ENCODE results near the gene OBP2A. TPM values are rescaled to one million over a fixed set of nuclear protein-coding genes. Genes with fewer than 3 reads are reported as not detected.

OBP2A gene
- polyA plus RNA-seq, 3 donors, result not detected

DNA sequence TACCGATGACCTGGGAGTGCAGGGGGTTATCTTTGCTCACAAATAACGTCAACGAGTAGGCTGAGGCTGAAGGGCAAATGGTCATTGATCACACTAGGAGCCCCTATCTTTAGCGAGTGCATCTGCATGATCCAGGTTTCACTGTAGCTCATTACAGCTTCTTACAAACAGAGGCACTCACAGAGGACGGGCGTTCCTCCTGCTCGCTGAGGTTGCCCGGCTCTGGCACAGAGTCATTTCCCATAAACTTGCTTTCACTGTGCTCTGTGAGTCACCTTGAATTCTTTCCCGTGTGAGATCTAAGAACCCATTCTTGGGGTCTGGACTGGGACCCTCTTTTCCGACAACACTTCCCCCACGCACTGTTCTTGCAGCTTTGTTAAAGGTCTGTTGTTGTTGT is 13.7 kb downstream of the OBP2A start:
- H3K9me3 Mint-ChIP-seq, result peaks cover 0 to 9% (median 2%) of the 10 kb centered on the region in 7 donors
- Histone ChIP-seq H3K9me3 (replicated peaks in 1 of 2; ENCODE audit: control insufficient read depth in 1 of 2, insufficient read depth in 1 of 2, low read length in 2 of 2) (no peaks in the 10 kb centered on the region), H3K27me3 (ENCODE audit: control insufficient read depth in 2 of 2, insufficient read depth in 2 of 2, low read length in 2 of 2) (no peaks in the 10 kb centered on the region), H3K4me1 (ENCODE audit: control insufficient read depth in 1 of 2, insufficient read depth in 2 of 2, low read length in 2 of 2) (no peaks in the 10 kb centered on the region), H4K20me1 (ENCODE audit: insufficient read depth, low read length) (no peaks in the 10 kb centered on the region), H3K27ac (ENCODE audit: low read depth in 1 of 2, low read length in 2 of 2) (no peak overlapping the region), H3K9ac (ENCODE audit: insufficient read depth, low read length, poor library complexity, severe bottlenecking) (no peak overlapping the region), H2AFZ (ENCODE audit: insufficient read depth, low read depth, low read length, poor library complexity, severe bottlenecking) (no peak overlapping the region), H3K4me2 (replicated peaks; ENCODE audit: extremely low read depth, low read length, poor library complexity, severe bottlenecking) (no peak overlapping the region), H3K79me2 (ENCODE audit: insufficient read depth, low read length) (no peaks in the 10 kb centered on the region), H3K4me3 (replicated peaks in 1 of 3; ENCODE audit: low read depth in 2 of 3, low read length in 3 of 3) (no peak overlapping the region), H3K36me3 (replicated peaks in 1 of 2; ENCODE audit: control insufficient read depth in 1 of 2, insufficient read depth in 2 of 2, low read length in 2 of 2) (no peaks in the 10 kb centered on the region)
- no peaks in the 10 kb centered on the region for H3K36me3 Mint-ChIP-seq
- H3K4me1 Mint-ChIP-seq, result no peaks in the 10 kb centered on the region
- intact Hi-C loops (cut with micrococcal nuclease), result no loop called here
- WGBS (ENCODE audit: insufficient coverage), result 55% methylated on average over 9 of the region's 11 CpGs
- TF ChIP-seq, protein P1, sequence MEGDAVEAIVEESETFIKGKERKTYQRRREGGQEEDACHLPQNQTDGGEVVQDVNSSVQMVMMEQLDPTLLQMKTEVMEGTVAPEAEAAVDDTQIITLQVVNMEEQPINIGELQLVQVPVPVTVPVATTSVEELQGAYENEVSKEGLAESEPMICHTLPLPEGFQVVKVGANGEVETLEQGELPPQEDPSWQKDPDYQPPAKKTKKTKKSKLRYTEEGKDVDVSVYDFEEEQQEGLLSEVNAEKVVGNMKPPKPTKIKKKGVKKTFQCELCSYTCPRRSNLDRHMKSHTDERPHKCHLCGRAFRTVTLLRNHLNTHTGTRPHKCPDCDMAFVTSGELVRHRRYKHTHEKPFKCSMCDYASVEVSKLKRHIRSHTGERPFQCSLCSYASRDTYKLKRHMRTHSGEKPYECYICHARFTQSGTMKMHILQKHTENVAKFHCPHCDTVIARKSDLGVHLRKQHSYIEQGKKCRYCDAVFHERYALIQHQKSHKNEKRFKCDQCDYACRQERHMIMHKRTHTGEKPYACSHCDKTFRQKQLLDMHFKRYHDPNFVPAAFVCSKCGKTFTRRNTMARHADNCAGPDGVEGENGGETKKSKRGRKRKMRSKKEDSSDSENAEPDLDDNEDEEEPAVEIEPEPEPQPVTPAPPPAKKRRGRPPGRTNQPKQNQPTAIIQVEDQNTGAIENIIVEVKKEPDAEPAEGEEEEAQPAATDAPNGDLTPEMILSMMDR (IDR thresholded peaks at IDR 0.05), result no peak
- DNase-seq, result no peak
- peaks cover under 1 to 13% (median 1%) of the 10 kb centered on the region in 3 donors for H3K27me3 Mint-ChIP-seq (ENCODE audit: low read depth in 3 of 3)
- H3K27ac Mint-ChIP-seq, result no peak overlapping the region
- no peak overlapping the region for H3K4me3 Mint-ChIP-seq

DNA sequence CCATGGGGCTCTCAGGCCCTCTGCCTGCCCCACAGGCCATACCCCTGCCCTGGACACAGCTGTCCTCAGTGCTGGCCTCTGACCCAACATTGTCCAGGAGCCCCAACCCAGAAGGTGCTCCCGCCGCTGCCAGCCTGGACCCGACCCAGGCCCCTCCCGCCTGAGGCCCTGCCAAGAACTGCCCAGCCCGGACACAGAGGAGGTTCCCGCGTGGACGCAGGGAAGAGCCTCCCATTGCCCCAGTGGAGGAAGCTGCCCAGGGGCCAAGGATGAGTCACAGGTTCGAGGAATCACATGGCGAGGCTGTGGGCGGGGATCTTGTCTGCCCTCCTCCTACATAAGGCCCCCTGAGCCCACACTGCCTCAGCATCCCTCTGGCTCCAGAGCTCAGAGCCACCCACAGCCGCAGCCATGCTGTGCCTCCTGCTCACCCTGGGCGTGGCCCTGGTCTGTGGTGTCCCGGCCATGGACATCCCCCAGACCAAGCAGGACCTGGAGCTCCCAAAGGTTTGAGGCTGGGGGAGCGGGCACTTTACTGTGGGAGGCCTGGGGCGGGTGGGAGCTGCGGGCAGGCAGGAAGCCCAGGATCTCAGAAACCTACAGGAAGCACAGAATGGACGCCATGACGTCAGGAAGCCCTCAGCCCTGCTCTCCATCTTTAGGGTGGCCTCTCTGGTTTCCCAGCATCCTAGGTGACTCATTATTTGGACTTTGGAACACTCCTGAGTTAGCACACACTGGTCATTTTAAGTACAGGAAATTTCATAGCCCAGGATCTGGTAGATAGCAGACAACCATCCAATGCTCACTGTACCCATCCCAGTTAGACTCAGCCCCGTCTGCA is 15.7 kb downstream of the OBP2A start, which contains the start of gene PAEP:
Gene PAEP, plus strand, starts transcription at position 366 of the 844 bp plus-strand sequence.
- 89% methylated on average over 15 of the region's 20 CpGs for WGBS (ENCODE audit: insufficient coverage)
- no peaks in the 10 kb centered on the region for H4K20me1 ChIP-seq (ENCODE audit: insufficient read depth, low read length)
- no peaks in the 10 kb centered on the region for H3K36me3 Mint-ChIP-seq
- no peak within 1 kb of the TSS for H3K27ac Mint-ChIP-seq
- H3K9me3 Mint-ChIP-seq, result peaks cover 0 to 9% (median 2%) of the 10 kb centered on the region in 7 donors
- H3K79me2 ChIP-seq (ENCODE audit: insufficient read depth, low read length), result no peaks in the 10 kb centered on the region
- H3K4me1 Mint-ChIP-seq, result no peaks in the 10 kb centered on the region
- no peaks in the 10 kb centered on the region for H3K4me1 ChIP-seq (ENCODE audit: control insufficient read depth in 1 of 2, insufficient read depth in 2 of 2, low read length in 2 of 2)
- H3K9me3 ChIP-seq (replicated peaks in 1 of 2; ENCODE audit: control insufficient read depth in 1 of 2, insufficient read depth in 1 of 2, low read length in 2 of 2), result no peaks in the 10 kb centered on the region
- no peak within 1 kb of the TSS for H3K4me2 ChIP-seq (replicated peaks; ENCODE audit: extremely low read depth, low read length, poor library complexity, severe bottlenecking)
- no peak for DNase-seq
- peaks cover 1 to 10% (median 8%) of the 10 kb centered on the region in 3 donors for H3K27me3 Mint-ChIP-seq (ENCODE audit: low read depth in 3 of 3)
- TF ChIP-seq, protein P1 (IDR thresholded peaks at IDR 0.05), result no peak
- H3K4me3 ChIP-seq (replicated peaks in 1 of 3; ENCODE audit: low read depth in 2 of 3, low read length in 3 of 3), result no peak within 1 kb of the TSS
- no peak within 1 kb of the TSS for H3K4me3 Mint-ChIP-seq
- no peak within 1 kb of the TSS for H3K9ac ChIP-seq (ENCODE audit: insufficient read depth, low read length, poor library complexity, severe bottlenecking)
- intact Hi-C loops (cut with micrococcal nuclease), result no loop called here
- H2AFZ ChIP-seq (ENCODE audit: insufficient read depth, low read depth, low read length, poor library complexity, severe bottlenecking), result no peak within 1 kb of the TSS
- H3K27ac ChIP-seq (ENCODE audit: low read depth in 1 of 2, low read length in 2 of 2), result no peak within 1 kb of the TSS
- no peaks in the 10 kb centered on the region for H3K27me3 ChIP-seq (ENCODE audit: control insufficient read depth in 2 of 2, insufficient read depth in 2 of 2, low read length in 2 of 2)
- H3K36me3 ChIP-seq (replicated peaks in 1 of 2; ENCODE audit: control insufficient read depth in 1 of 2, insufficient read depth in 2 of 2, low read length in 2 of 2), result no peaks in the 10 kb centered on the region
